Prostate gland (tissue), 2 donors: ENCODE measurements around the gene HDGFL3.

ENCODE experiments used
- POLR2A ChIP-seq: fragments of 450-650 bp; IDR thresholded peaks from one replicate; pipeline ENCODE4 v1.6.1; 2016; ENCODE audit warnings: antibody characterized with exemption, mild to moderate bottlenecking
- TF ChIP-seq, protein P1 (sequence below), 4 experiments: fragments of 200-600 bp in 2 of 4; fragments of 450-650 bp in 2 of 4; sonication (generic) in 2 of 4; IDR thresholded peaks; 1 replicate in 3 of 4; 2 replicates in 1 of 4; pipeline ENCODE4 v1.5.1; 2016 to 2019; ENCODE audit warnings: antibody characterized with exemption in 4 of 4, mild to moderate bottlenecking in 2 of 4, moderate library complexity in 2 of 4

DNA sequence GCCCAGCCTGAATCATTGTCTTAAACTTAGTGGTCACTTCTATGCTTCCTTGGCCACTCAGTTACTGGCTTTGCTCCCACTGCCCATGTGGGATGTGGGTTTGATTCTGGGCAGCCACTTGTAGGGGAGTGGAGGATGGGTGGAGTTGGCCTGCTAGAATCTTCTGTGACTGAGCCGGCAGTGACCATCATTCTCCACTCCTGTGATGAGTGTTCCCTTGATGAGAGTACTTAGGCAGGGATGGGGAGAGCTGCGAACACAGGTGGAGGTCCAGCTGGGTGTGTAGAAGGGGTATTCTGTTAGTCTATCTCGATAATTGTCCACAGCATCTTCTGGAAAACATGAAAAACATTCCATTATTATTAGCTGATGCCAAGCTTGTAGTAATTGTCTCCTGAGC lies 92.2 kb downstream of the HDGFL3 start:
- TF ChIP-seq, protein P1, sequence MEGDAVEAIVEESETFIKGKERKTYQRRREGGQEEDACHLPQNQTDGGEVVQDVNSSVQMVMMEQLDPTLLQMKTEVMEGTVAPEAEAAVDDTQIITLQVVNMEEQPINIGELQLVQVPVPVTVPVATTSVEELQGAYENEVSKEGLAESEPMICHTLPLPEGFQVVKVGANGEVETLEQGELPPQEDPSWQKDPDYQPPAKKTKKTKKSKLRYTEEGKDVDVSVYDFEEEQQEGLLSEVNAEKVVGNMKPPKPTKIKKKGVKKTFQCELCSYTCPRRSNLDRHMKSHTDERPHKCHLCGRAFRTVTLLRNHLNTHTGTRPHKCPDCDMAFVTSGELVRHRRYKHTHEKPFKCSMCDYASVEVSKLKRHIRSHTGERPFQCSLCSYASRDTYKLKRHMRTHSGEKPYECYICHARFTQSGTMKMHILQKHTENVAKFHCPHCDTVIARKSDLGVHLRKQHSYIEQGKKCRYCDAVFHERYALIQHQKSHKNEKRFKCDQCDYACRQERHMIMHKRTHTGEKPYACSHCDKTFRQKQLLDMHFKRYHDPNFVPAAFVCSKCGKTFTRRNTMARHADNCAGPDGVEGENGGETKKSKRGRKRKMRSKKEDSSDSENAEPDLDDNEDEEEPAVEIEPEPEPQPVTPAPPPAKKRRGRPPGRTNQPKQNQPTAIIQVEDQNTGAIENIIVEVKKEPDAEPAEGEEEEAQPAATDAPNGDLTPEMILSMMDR (IDR thresholded peaks at IDR 0.05): no peak
- no peak for TF ChIP-seq POLR2A
